Panc1 (cell line): ENCODE data around the gene PTPRE. TPM values are rescaled to one million over a fixed set of nuclear protein-coding genes. Genes with fewer than 3 reads are reported as not detected.
"Not testable (repeated sequence)": the region's sequence is repeated elsewhere in the genome, so short reads cannot be mapped to it uniquely, and the experiment has no call there.

ENCODE experiments used
- ATAC-seq: fragments of 200-7000 bp; cut with Tn5 transposase; 2 replicates; pipeline ENCODE4 v1.9.1; 2020; ENCODE audit warnings: mild to moderate bottlenecking, moderate library complexity
- BruUV-seq: library from RNA; stranded (reverse); fragments of 400-500 nt; replicated peaks from 2 replicates; lab custom pipeline; 2021; lab: Mats Ljungman, UMichigan
- CTCF ChIA-PET: fragments of 300-600 bp; sonication (Branson Sonifier 250); formaldehyde crosslinking; loops from one replicate; lab custom pipeline; 2022; ENCODE audit warnings: antibody characterized with exemption; lab: Charles Lee
- POLR2A ChIA-PET: fragments of 300-600 bp; sonication (Branson Sonifier 250); formaldehyde crosslinking; loops from one replicate; lab custom pipeline; 2022; ENCODE audit warnings: antibody characterized with exemption; lab: Charles Lee
- DNase-seq: peaks from one replicate; pipeline ENCODE4 v3.0.0-alpha.2; 2010; ENCODE audit warnings: low read depth, low spot score
- H3K27ac ChIP-seq: 2 replicates; pipeline ENCODE4 v1.5.1; 2011; ENCODE audit warnings: mild to moderate bottlenecking, low read length, inconsistent platforms
- H3K27me3 ChIP-seq: fragments of 200-500 bp; sonication (Bioruptor generic); 2 replicates; pipeline ENCODE4 v1.6.0; 2014; ENCODE audit warnings: low read length, inconsistent platforms; ENCODE audit not compliant: control insufficient read depth, insufficient read depth
- H3K36me3 ChIP-seq: fragments of 200-500 bp; sonication (Bioruptor generic); 2 replicates; pipeline ENCODE4 v1.5.1; 2014; ENCODE audit warnings: inconsistent platforms, mild to moderate bottlenecking, low read length, moderate library complexity; ENCODE audit not compliant: control insufficient read depth, insufficient read depth
- H3K4me1 ChIP-seq: 2 replicates; pipeline ENCODE4 v1.5.1; 2011; ENCODE audit warnings: inconsistent platforms, mild to moderate bottlenecking, low read length, moderate library complexity; ENCODE audit not compliant: control insufficient read depth, insufficient read depth
- H3K4me3 ChIP-seq, 2 experiments: 2 replicates each; pipeline ENCODE4 v1.5.1; 2011 to 2012; ENCODE audit warnings: low read depth in 2 of 2, low read length in 2 of 2, mild to moderate bottlenecking in 2 of 2, inconsistent platforms in 1 of 2, moderate library complexity in 1 of 2
- H3K9me3 ChIP-seq: fragments of 200-500 bp; sonication (Bioruptor generic); 2 replicates; pipeline ENCODE4 v1.5.1; 2014; ENCODE audit warnings: low read depth, mild to moderate bottlenecking, inconsistent platforms, low read length, moderate library complexity; ENCODE audit not compliant: control insufficient read depth, insufficient read depth
- POLR2AphosphoS5 ChIP-seq: IDR thresholded peaks from 2 replicates; pipeline ENCODE4 v1.6.1; 2012; ENCODE audit warnings: mild to moderate bottlenecking, low read depth, low read length, moderate library complexity
- SIN3A ChIP-seq: IDR thresholded peaks from 2 replicates; pipeline ENCODE4 v1.6.1; 2012; ENCODE audit warnings: low read depth, mild to moderate bottlenecking, low read length, moderate library complexity, borderline replicate concordance; ENCODE audit not compliant: insufficient read depth
- TCF7L2 ChIP-seq: IDR thresholded peaks from 2 replicates; pipeline ENCODE4 v1.6.1; 2011; ENCODE audit warnings: mild to moderate bottlenecking, low read depth, low read length, inconsistent platforms
- in situ Hi-C: cut with HindIII; loops from 2 replicates; pipeline ENCODE4 v1.10.0; 2016; ENCODE audit warnings: low sequenced_read_pairs, low pct_unique_long_range_greater_than_20kb
- intact Hi-C: fragments of 100-400 bp; cut with micrococcal nuclease; formaldehyde crosslinking; loops from one replicate; pipeline ENCODE4 v1.10.0; 2022; ENCODE audit not compliant: unreplicated experiment
- total RNA-seq: library from RNA; stranded (reverse); gene quantifications from one replicate; pipeline ENCODE4 v1.2.1, GENCODE V29; 2021; ENCODE audit not compliant: unreplicated experiment
- TF ChIP-seq, protein P1 (sequence below): fragments of 450-650 bp; IDR thresholded peaks from 2 replicates; pipeline ENCODE4 v1.5.1; 2017; ENCODE audit warnings: mild to moderate bottlenecking
- TF ChIP-seq, protein P2 (sequence below), 2 experiments: IDR thresholded peaks; 2 replicates each; pipeline ENCODE4 v1.6.1; 2011 to 2012; ENCODE audit warnings: low read depth in 2 of 2, control low read depth in 1 of 2, low read length in 1 of 2, mild to moderate bottlenecking in 1 of 2, moderate library complexity in 1 of 2; ENCODE audit not compliant: insufficient read depth in 1 of 2

PTPRE gene
- total RNA-seq, 1 experiment from 2014 or later: 0.44 TPM

DNA sequence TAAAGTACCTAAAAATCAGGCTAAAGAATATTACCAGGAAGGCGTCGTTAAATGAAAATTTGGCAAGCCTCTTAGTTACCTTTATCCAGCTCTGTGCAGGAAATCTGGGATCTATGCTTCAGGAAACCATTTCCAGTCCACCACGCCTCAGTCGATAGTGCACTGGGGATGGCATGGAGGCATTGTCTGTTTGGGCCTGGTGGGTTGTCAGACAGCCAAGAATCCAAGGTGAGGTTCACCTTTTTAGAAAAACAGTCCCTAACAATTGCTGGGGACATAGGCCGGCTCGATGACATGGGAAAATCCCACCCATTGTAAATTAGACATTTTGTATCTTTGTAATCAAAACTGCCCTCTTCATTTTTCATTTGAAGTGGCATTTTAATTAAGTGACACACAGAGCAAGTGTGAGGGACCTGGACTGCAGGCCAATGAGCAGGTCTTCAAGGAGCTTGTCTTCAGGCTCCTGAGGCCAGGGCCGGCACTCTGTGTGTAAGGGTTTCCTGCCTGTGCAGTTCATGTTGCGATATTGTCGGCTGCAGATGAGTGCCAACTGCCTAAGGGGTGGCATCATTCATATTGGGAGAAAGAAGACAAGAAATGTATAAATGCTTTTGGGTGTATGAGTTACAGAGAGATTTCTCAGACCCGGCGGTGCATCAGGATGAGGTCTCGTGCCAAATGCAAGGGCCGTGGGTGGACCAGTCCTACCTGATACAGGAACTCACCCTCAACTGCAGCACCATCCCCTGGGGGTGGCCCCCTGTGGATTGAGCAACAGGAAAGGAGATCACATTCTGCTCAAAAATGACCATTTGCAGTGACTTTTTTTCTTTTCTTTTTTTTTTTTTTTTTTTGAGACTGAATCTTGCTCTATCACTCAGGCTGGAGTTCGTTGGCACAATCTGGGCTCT lies 80.8 kb downstream of the PTPRE start:
- Histone ChIP-seq H3K36me3 (no peaks in the 10 kb centered on the region), H3K27ac (no peak overlapping the region), H3K4me3 (no peak overlapping the region), H3K4me1 (no peaks in the 10 kb centered on the region), H3K27me3 (peaks cover 4% of the 10 kb centered on the region; the same call in 1 of the 2 replicates), H3K9me3 (no peaks in the 10 kb centered on the region)
- in situ Hi-C loops (no loop called here), intact Hi-C loops (no loop called here)
- BruUV-seq: no TSS peak
- DNase-seq (no peak), ATAC-seq (no peak)
- CTCF ChIA-PET: interaction anchor here (0.7 kb wide), 1 partner anchor 9 kb away, joined by 9 read pairs; no protein-coding TSS in a partner anchor
- TF ChIP-seq POLR2AphosphoS5: no peak
- TF ChIP-seq SIN3A: no peak
- TF ChIP-seq, protein P1, sequence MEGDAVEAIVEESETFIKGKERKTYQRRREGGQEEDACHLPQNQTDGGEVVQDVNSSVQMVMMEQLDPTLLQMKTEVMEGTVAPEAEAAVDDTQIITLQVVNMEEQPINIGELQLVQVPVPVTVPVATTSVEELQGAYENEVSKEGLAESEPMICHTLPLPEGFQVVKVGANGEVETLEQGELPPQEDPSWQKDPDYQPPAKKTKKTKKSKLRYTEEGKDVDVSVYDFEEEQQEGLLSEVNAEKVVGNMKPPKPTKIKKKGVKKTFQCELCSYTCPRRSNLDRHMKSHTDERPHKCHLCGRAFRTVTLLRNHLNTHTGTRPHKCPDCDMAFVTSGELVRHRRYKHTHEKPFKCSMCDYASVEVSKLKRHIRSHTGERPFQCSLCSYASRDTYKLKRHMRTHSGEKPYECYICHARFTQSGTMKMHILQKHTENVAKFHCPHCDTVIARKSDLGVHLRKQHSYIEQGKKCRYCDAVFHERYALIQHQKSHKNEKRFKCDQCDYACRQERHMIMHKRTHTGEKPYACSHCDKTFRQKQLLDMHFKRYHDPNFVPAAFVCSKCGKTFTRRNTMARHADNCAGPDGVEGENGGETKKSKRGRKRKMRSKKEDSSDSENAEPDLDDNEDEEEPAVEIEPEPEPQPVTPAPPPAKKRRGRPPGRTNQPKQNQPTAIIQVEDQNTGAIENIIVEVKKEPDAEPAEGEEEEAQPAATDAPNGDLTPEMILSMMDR: no peak
- TF ChIP-seq TCF7L2: no peak
- TF ChIP-seq, protein P2, sequence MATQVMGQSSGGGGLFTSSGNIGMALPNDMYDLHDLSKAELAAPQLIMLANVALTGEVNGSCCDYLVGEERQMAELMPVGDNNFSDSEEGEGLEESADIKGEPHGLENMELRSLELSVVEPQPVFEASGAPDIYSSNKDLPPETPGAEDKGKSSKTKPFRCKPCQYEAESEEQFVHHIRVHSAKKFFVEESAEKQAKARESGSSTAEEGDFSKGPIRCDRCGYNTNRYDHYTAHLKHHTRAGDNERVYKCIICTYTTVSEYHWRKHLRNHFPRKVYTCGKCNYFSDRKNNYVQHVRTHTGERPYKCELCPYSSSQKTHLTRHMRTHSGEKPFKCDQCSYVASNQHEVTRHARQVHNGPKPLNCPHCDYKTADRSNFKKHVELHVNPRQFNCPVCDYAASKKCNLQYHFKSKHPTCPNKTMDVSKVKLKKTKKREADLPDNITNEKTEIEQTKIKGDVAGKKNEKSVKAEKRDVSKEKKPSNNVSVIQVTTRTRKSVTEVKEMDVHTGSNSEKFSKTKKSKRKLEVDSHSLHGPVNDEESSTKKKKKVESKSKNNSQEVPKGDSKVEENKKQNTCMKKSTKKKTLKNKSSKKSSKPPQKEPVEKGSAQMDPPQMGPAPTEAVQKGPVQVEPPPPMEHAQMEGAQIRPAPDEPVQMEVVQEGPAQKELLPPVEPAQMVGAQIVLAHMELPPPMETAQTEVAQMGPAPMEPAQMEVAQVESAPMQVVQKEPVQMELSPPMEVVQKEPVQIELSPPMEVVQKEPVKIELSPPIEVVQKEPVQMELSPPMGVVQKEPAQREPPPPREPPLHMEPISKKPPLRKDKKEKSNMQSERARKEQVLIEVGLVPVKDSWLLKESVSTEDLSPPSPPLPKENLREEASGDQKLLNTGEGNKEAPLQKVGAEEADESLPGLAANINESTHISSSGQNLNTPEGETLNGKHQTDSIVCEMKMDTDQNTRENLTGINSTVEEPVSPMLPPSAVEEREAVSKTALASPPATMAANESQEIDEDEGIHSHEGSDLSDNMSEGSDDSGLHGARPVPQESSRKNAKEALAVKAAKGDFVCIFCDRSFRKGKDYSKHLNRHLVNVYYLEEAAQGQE (IDR thresholded peaks at IDR 0.05; ENCODE audit: insufficient read depth in 1 of 2, low read depth in 2 of 2, low read length in 1 of 2): no peak
- POLR2A ChIA-PET: no interaction called here

DNA sequence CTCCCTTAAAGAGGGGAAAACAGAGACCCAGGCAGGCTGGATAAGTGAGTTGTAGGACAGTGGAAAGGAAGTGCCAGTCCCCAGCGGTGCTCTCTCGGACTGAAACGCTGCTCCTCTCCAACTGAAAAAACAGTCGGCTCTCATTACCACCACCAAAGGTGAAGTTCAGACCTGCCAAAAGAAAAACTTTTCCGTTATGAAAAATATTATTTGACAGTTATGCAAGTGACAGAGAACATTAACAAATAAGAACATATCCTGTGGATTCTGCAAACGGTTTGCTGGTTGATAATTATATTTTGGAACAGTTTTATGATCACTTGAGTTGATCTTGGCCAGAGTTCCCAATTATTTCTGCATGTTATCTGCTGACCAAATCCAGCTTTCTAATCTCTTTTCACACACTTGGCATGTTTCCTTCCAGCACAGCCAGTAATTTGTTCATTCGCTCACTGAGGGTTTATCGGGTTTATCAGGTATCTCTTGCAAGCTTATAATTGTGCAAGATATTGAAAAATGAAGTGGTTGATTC lies 82.6 kb downstream of the PTPRE start:
- H3K9me3 ChIP-seq: no peaks in the 10 kb centered on the region
- no peak overlapping the region for H3K4me3 ChIP-seq
- in situ Hi-C loops: no loop called here
- TF ChIP-seq, protein P1: no peak
- TF ChIP-seq POLR2AphosphoS5: no peak
- TF ChIP-seq, protein P2 (IDR thresholded peaks at IDR 0.05; ENCODE audit: insufficient read depth in 1 of 2, low read depth in 2 of 2, low read length in 1 of 2): no peak
- TF ChIP-seq TCF7L2: no peak
- TF ChIP-seq SIN3A: no peak
- no peaks in the 10 kb centered on the region for H3K36me3 ChIP-seq
- H3K4me1 ChIP-seq: no peaks in the 10 kb centered on the region
- DNase-seq (no peak), ATAC-seq (no peak)
- H3K27ac ChIP-seq: no peak overlapping the region
- peaks cover 4% of the 10 kb centered on the region; the same call in 1 of the 2 replicates for H3K27me3 ChIP-seq
- intact Hi-C loops: no loop called here
- CTCF ChIA-PET: no interaction called here
- BruUV-seq: no TSS peak
- POLR2A ChIA-PET: no interaction called here

DNA sequence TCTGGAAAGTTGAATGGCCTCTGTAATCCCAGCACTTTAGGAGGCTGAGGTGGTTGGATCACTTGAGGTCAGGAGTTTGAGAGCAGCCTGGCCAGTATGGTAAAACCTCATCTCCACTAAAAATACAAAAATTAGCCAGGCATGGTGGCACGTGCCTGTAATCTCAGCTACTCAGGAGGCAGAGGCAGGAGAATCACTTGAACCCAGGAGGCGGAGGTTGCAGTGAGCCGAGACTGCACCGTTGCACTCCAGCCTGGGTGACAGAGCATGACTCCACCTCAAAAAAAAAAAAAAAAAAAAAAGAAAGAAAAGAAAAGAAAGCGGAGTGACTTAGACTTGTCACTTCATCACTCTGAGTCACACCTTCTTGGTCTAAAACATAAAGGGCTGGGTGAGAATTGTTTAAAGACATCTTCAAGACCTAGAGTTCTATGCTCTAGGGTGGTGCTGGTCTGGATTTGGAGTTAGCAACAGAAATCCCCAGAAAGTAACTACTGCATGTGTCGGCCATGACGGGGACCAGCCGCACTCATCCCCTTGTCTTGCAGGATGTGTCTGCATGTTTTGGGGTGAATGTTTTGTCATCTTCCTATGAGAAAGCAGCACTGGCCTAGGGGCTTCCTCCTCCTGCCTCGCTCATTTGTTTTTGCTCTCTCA lies 83.4 kb downstream of the PTPRE start:
- H3K4me1 ChIP-seq, DNase-seq, CTCF ChIA-PET, ATAC-seq, H3K9me3 ChIP-seq, H3K4me3 ChIP-seq, POLR2A ChIA-PET, intact Hi-C loops, H3K27me3 ChIP-seq, in situ Hi-C loops, BruUV-seq, H3K36me3 ChIP-seq, H3K27ac ChIP-seq: not testable (repeated sequence)
